ENCODE results near the gene ANAPC4. TPM values are rescaled to one million over a fixed set of nuclear protein-coding genes. Genes with fewer than 3 reads are reported as not detected.
A peak's percentile ranks its signal among the peaks of the same experiment; 100 is the strongest.

ANAPC4 gene
- total RNA-seq, 1 donor from 2014 or later: 31.3 TPM

- Histone ChIP-seq H3K27ac (ENCODE audit: low read depth, low read length) (no peak overlapping the region), H3K4me3 (ENCODE audit: low read length in 3 of 3) (no peak overlapping the region), H3K9ac (ENCODE audit: low read depth in 1 of 3, low read length in 3 of 3) (no peak overlapping the region), H3K27me3 (ENCODE audit: control insufficient read depth in 3 of 3, insufficient read depth in 3 of 3, low read length in 3 of 3) (no peaks in the 10 kb centered on the region), H3K9me3 (ENCODE audit: control insufficient read depth in 3 of 3, low read length in 3 of 3) (no peaks in the 10 kb centered on the region), H3K4me1 (ENCODE audit: control insufficient read depth in 3 of 3, insufficient read depth in 3 of 3, low read length in 3 of 3) (no peaks in the 10 kb centered on the region), H3K36me3 (ENCODE audit: control insufficient read depth in 3 of 3, insufficient read depth in 3 of 3, low read length in 3 of 3) (peaks cover 16 to 68% (median 42%) of the 10 kb centered on the region in 3 donors)
These were observed 28.4 kb downstream of the ANAPC4 start for GRCh38 chr4:25405453-25405852.

DNA sequence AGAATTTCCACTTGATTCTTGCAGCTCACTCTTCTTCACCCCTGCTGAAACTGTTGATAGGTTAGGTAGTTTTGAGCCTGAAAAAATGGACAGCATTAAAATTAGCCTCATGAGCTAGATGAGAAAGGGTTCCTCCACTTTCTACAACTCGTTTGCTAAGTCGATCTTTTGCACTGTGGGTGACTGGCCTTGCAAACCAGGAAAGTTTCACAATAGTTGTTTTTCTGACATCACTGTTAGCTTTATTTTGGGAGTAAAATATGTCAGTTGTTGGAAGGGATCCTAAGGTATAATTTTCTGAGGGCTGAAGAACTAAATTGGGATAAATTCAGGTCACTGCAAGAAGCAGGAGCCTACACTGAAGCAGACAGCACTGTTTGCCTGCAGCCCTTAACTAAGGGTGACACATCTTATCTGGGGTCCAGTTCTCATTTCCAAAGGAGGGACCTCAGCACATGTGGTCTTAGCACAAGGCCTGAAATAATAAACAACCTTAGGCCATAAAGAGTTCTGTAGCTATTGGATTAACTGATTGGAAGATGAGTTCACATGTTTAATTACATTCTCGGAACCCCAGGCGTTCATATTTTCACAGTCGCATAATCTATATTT, 29.1 kb downstream of the ANAPC4 start:
- Histone ChIP-seq H3K27ac (ENCODE audit: low read depth, low read length) (no peak overlapping the region), H3K27me3 (ENCODE audit: control insufficient read depth in 3 of 3, insufficient read depth in 3 of 3, low read length in 3 of 3) (no peaks in the 10 kb centered on the region), H3K4me3 (ENCODE audit: low read length in 3 of 3) (no peak overlapping the region), H3K9ac (ENCODE audit: low read depth in 1 of 3, low read length in 3 of 3) (no peak overlapping the region), H3K36me3 (ENCODE audit: control insufficient read depth in 3 of 3, insufficient read depth in 3 of 3, low read length in 3 of 3) (peaks cover 19 to 71% (median 46%) of the 10 kb centered on the region in 3 donors), H3K9me3 (ENCODE audit: control insufficient read depth in 3 of 3, low read length in 3 of 3) (no peaks in the 10 kb centered on the region), H3K4me1 (ENCODE audit: control insufficient read depth in 3 of 3, insufficient read depth in 3 of 3, low read length in 3 of 3) (no peaks in the 10 kb centered on the region)

- Histone ChIP-seq H3K9ac (ENCODE audit: low read depth in 1 of 3, low read length in 3 of 3) (no peak overlapping the region), H3K27ac (ENCODE audit: low read depth, low read length) (no peak overlapping the region), H3K4me1 (ENCODE audit: control insufficient read depth in 3 of 3, insufficient read depth in 3 of 3, low read length in 3 of 3) (no peaks in the 10 kb centered on the region), H3K9me3 (ENCODE audit: control insufficient read depth in 3 of 3, low read length in 3 of 3) (no peaks in the 10 kb centered on the region), H3K4me3 (ENCODE audit: low read length in 3 of 3) (no peak overlapping the region), H3K27me3 (ENCODE audit: control insufficient read depth in 3 of 3, insufficient read depth in 3 of 3, low read length in 3 of 3) (no peaks in the 10 kb centered on the region), H3K36me3 (ENCODE audit: control insufficient read depth in 3 of 3, insufficient read depth in 3 of 3, low read length in 3 of 3) (peaks cover 18 to 71% (median 62%) of the 10 kb centered on the region in 3 donors)
These were observed 33.9 kb downstream of the ANAPC4 start for GRCh38 chr4:25410820-25411529.

DNA sequence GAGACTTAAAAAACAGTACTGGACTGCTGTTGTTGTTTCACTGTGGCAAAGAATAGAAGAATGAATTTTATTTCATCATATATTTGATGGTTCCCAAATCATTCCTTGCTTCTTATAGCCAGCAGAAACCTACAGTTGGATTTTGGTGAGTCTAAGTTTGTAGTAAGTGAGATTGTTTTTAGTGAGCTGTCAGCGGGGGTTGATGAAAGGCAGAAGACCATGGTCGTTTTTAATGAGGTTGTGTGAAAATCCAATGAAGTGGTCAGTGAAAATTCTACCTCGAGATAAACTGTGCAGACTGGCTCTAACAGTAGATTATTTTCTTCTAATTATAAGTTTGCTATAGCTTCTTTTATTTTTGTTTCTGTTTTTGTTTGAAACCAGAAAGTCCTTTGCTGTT, 36.2 kb downstream of the ANAPC4 start:
- peaks cover 26 to 74% (median 65%) of the 10 kb centered on the region in 3 donors for H3K36me3 ChIP-seq (ENCODE audit: control insufficient read depth in 3 of 3, insufficient read depth in 3 of 3, low read length in 3 of 3)
- no peak overlapping the region for H3K9ac ChIP-seq (ENCODE audit: low read depth in 1 of 3, low read length in 3 of 3)
- H3K4me3 ChIP-seq (ENCODE audit: low read length in 3 of 3): no peak overlapping the region
- H3K27ac ChIP-seq (ENCODE audit: low read depth, low read length): no peak overlapping the region
- H3K27me3 ChIP-seq (ENCODE audit: control insufficient read depth in 3 of 3, insufficient read depth in 3 of 3, low read length in 3 of 3): no peaks in the 10 kb centered on the region
- no peaks in the 10 kb centered on the region for H3K9me3 ChIP-seq (ENCODE audit: control insufficient read depth in 3 of 3, low read length in 3 of 3)
- no peaks in the 10 kb centered on the region for H3K4me1 ChIP-seq (ENCODE audit: control insufficient read depth in 3 of 3, insufficient read depth in 3 of 3, low read length in 3 of 3)

- no peaks in the 10 kb centered on the region for H3K27me3 ChIP-seq (ENCODE audit: control insufficient read depth in 3 of 3, insufficient read depth in 3 of 3, low read length in 3 of 3)
- H3K4me1 ChIP-seq (ENCODE audit: control insufficient read depth in 3 of 3, insufficient read depth in 3 of 3, low read length in 3 of 3): no peaks in the 10 kb centered on the region
- no peak overlapping the region for H3K9ac ChIP-seq (ENCODE audit: low read depth in 1 of 3, low read length in 3 of 3)
- no peak overlapping the region for H3K4me3 ChIP-seq (ENCODE audit: low read length in 3 of 3)
- no peak overlapping the region for H3K27ac ChIP-seq (ENCODE audit: low read depth, low read length)
- H3K9me3 ChIP-seq (ENCODE audit: control insufficient read depth in 3 of 3, low read length in 3 of 3): no peaks in the 10 kb centered on the region
- H3K36me3 ChIP-seq (ENCODE audit: control insufficient read depth in 3 of 3, insufficient read depth in 3 of 3, low read length in 3 of 3): peaks cover 8 to 49% (median 43%) of the 10 kb centered on the region in 3 donors
These were observed 40.0 kb downstream of the ANAPC4 start for GRCh38 chr4:25417014-25417413.

GRCh38 chr4:25420931-25421330, 43.9 kb downstream of the ANAPC4 start:
- no peaks in the 10 kb centered on the region for H3K27me3 ChIP-seq (ENCODE audit: control insufficient read depth in 3 of 3, insufficient read depth in 3 of 3, low read length in 3 of 3)
- peaks cover 8 to 21% (median 20%) of the 10 kb centered on the region in 3 donors for H3K36me3 ChIP-seq (ENCODE audit: control insufficient read depth in 3 of 3, insufficient read depth in 3 of 3, low read length in 3 of 3)
- H3K4me1 ChIP-seq (ENCODE audit: control insufficient read depth in 3 of 3, insufficient read depth in 3 of 3, low read length in 3 of 3): peaks cover 9 to 24% (median 14%) of the 10 kb centered on the region in 3 donors
- no peak overlapping the region for H3K27ac ChIP-seq (ENCODE audit: low read depth, low read length)
- no peak overlapping the region for H3K4me3 ChIP-seq (ENCODE audit: low read length in 3 of 3)
- no peak overlapping the region for H3K9ac ChIP-seq (ENCODE audit: low read depth in 1 of 3, low read length in 3 of 3)
- no peaks in the 10 kb centered on the region for H3K9me3 ChIP-seq (ENCODE audit: control insufficient read depth in 3 of 3, low read length in 3 of 3)

- Histone ChIP-seq H3K9me3 (ENCODE audit: control insufficient read depth in 3 of 3, low read length in 3 of 3) (no peaks in the 10 kb centered on the region), H3K36me3 (ENCODE audit: control insufficient read depth in 3 of 3, insufficient read depth in 3 of 3, low read length in 3 of 3) (peaks cover 5 to 15% (median 13%) of the 10 kb centered on the region in 3 donors), H3K4me1 (ENCODE audit: control insufficient read depth in 3 of 3, insufficient read depth in 3 of 3, low read length in 3 of 3) (peaks cover 9 to 24% (median 14%) of the 10 kb centered on the region in 3 donors), H3K9ac (ENCODE audit: low read depth in 1 of 3, low read length in 3 of 3) (no peak overlapping the region), H3K4me3 (ENCODE audit: low read length in 3 of 3) (no peak overlapping the region), H3K27ac (ENCODE audit: low read depth, low read length) (no peak overlapping the region), H3K27me3 (ENCODE audit: control insufficient read depth in 3 of 3, insufficient read depth in 3 of 3, low read length in 3 of 3) (no peaks in the 10 kb centered on the region)
These were observed 44.9 kb downstream of the ANAPC4 start for GRCh38 chr4:25421816-25422525.

DNA sequence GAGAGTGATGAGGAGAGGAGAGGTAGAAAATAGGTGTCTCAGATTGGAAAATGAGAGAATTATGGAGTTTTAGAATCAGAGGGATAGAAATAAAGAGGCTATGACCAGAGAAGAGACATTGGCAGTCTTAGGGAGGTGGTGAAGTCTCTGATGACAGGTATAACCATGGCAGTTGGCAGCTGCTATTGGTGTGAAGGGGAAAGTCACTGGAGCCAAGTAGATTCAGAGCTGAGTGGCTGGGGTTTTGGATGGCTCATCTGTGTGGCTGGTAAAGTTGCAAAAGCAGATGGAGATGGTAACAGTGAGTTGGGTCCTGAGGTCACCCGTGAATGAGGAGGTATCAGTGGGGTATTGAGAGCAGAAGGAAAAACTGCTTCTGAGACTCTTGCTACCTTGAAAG, 46.5 kb downstream of the ANAPC4 start:
- Histone ChIP-seq H3K27ac (ENCODE audit: low read depth, low read length) (no peak overlapping the region), H3K4me3 (ENCODE audit: low read length in 3 of 3) (no peak overlapping the region), H3K36me3 (ENCODE audit: control insufficient read depth in 3 of 3, insufficient read depth in 3 of 3, low read length in 3 of 3) (peaks cover 0 to 5% (median 3%) of the 10 kb centered on the region in 3 donors), H3K27me3 (ENCODE audit: control insufficient read depth in 3 of 3, insufficient read depth in 3 of 3, low read length in 3 of 3) (no peaks in the 10 kb centered on the region), H3K4me1 (ENCODE audit: control insufficient read depth in 3 of 3, insufficient read depth in 3 of 3, low read length in 3 of 3) (peaks cover 9 to 24% (median 14%) of the 10 kb centered on the region in 3 donors), H3K9me3 (ENCODE audit: control insufficient read depth in 3 of 3, low read length in 3 of 3) (no peaks in the 10 kb centered on the region), H3K9ac (ENCODE audit: low read depth in 1 of 3, low read length in 3 of 3) (no peak overlapping the region)

DNA sequence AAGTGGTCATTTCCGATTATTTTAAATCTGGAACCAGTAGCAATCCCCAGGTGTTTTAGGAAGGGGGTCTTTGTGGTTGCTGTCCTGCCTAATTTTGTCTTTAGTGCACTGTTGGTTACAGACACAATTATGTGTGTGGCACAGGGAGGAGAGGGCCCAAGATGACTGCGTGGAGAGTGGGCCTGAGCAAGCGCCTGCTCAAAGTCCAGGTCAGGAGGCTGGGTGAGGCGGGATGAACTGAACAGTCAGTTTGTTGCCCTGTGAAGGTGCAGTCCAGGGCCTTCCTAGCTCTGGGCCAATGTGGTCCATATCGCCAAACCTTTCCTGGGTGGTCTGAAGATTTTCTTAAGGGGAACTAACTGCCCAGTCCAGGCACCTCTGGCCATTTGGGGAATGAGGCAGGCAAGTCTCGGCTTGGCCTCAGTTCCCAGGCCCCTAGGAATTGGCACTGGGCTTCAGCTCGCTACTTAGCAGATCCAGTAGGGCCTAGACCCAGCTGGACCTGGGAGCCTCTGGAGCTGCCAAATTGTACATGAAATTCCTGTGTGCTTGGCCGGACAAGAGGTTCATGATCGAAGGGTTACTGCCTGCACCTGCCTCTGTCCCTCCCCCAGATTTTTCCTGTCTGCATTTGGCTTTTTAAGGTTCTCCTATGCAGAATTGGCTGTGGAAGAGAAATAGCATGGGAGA, 47.6 kb downstream of the ANAPC4 start:
- H3K4me1 ChIP-seq (ENCODE audit: control insufficient read depth in 3 of 3, insufficient read depth in 3 of 3, low read length in 3 of 3): peaks cover 9 to 24% (median 14%) of the 10 kb centered on the region in 3 donors
- H3K27ac ChIP-seq (ENCODE audit: low read depth, low read length): no peak overlapping the region
- H3K36me3 ChIP-seq (ENCODE audit: control insufficient read depth in 3 of 3, insufficient read depth in 3 of 3, low read length in 3 of 3): no peaks in the 10 kb centered on the region
- no peaks in the 10 kb centered on the region for H3K9me3 ChIP-seq (ENCODE audit: control insufficient read depth in 3 of 3, low read length in 3 of 3)
- no peak overlapping the region for H3K4me3 ChIP-seq (ENCODE audit: low read length in 3 of 3)
- peak overlapping the region in 1 of 3 donors; percentile 40 for H3K9ac ChIP-seq (ENCODE audit: low read depth in 1 of 3, low read length in 3 of 3)
- H3K27me3 ChIP-seq (ENCODE audit: control insufficient read depth in 3 of 3, insufficient read depth in 3 of 3, low read length in 3 of 3): no peaks in the 10 kb centered on the region

All from skeletal muscle tissue (tissue), 4 donors.